ENCODE results near the gene KDM4C. TPM values are rescaled to one million over a fixed set of nuclear protein-coding genes. Genes with fewer than 3 reads are reported as not detected.
A peak's percentile ranks its signal among the peaks of the same experiment; 100 is the strongest.
"Not testable (repeated sequence)": the region's sequence is repeated elsewhere in the genome, so short reads cannot be mapped to it uniquely, and the experiment has no call there.

KDM4C gene
- polyA plus RNA-seq, 4 donors: 12.6 to 27.3 (median 18.9) TPM

DNA sequence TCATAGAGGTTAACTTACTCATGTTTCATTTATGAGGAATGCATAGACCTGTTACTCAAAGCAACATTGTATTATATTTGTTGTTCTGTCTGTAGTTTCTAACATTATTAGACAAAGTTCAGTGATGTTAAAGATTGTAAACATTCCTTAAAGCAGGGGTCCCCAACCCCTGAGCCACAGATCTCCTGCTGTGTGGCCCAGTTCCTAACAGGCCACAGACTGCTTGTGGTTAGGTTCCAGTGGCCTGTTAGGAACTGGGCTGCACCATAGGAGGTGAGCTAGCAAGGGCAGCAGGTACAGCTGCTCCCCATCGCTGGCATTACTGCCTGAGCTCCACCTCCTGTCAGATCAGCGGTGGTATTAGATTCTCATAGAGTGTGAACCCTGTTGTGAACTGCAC is 181.1 kb downstream of the KDM4C start:
- no peak for DNase-seq
- H3K4me1 ChIP-seq (ENCODE audit: control insufficient read depth in 3 of 3, insufficient read depth in 2 of 3, low read depth in 1 of 3, low read length in 2 of 3): no peaks in the 10 kb centered on the region
- peaks cover 0 to 13% (median 0%) of the 10 kb centered on the region in 3 donors for H3K36me3 ChIP-seq (ENCODE audit: control insufficient read depth in 3 of 3, insufficient read depth in 2 of 3, low read depth in 1 of 3, low read length in 3 of 3)
- no peak overlapping the region for H3K4me3 ChIP-seq (ENCODE audit: low read depth in 1 of 3, low read length in 3 of 3)
- H3K9me3 ChIP-seq (ENCODE audit: control insufficient read depth in 2 of 2, insufficient read depth in 1 of 2, low read depth in 1 of 2, low read length in 1 of 2): peaks cover 0 to 4% of the 10 kb centered on the region in 2 donors
- WGBS, 3 donors: 96 to 100% (median 97%) methylated on average over 2 of the region's 2 CpGs
- no peak overlapping the region for H3K27ac ChIP-seq (ENCODE audit: low read depth in 1 of 3, low read length in 2 of 3)
- FAIRE-seq: no peak
- H3K27me3 ChIP-seq (ENCODE audit: control insufficient read depth in 3 of 3, insufficient read depth in 3 of 3, low read length in 3 of 3): no peaks in the 10 kb centered on the region

DNA sequence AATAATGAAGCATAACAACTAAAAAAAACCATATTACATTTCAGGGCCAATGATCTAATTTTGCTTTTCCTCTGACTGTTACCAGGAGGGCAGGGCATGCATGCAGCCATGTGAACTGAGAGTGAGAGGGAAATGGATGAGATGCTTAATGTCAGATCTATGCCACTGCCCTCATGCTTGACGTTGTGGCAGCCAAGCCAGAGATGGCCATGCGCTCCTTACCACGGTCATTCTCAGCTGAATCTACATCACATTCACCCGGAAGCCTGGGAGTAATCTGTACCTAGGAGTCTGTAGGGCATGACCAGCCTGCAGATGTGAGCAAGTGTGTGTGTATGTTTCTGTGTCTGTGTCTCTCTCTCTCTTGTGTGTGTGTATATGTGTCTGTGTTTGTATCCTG is 183.7 kb downstream of the KDM4C start:
- DNase-seq: no peak
- Histone ChIP-seq H3K9me3 (ENCODE audit: control insufficient read depth in 2 of 2, insufficient read depth in 1 of 2, low read depth in 1 of 2, low read length in 1 of 2) (peaks cover 0 to 4% of the 10 kb centered on the region in 2 donors), H3K4me3 (ENCODE audit: low read depth in 1 of 3, low read length in 3 of 3) (no peak overlapping the region), H3K36me3 (ENCODE audit: control insufficient read depth in 3 of 3, insufficient read depth in 2 of 3, low read depth in 1 of 3, low read length in 3 of 3) (peaks cover 0 to 11% (median 0%) of the 10 kb centered on the region in 3 donors), H3K4me1 (ENCODE audit: control insufficient read depth in 3 of 3, insufficient read depth in 2 of 3, low read depth in 1 of 3, low read length in 2 of 3) (no peaks in the 10 kb centered on the region), H3K27me3 (ENCODE audit: control insufficient read depth in 3 of 3, insufficient read depth in 3 of 3, low read length in 3 of 3) (no peaks in the 10 kb centered on the region), H3K27ac (ENCODE audit: low read depth in 1 of 3, low read length in 2 of 3) (no peak overlapping the region)
- WGBS, 3 donors: 81 to 88% (median 86%) methylated on average over 4 of the region's 4 CpGs
- FAIRE-seq: no peak

DNA sequence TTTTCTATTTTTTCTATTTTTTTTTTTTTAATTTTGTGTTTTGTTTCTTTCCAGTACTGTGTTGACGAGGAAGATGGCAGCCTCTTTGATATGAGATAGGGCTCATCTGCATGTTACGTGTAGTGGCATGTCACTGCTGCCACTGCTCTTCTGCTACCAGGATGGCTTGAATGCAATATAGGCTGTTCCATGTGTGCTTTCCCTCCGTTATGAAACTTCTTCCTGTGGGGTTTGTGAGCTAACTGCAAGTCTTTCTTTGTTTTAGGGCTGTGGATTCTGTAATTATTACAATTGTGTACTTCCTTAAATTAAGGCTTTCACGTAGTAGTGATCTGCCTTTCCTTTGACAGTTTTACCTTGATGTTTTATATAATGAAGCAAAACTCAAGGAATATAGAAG is 184.6 kb downstream of the KDM4C start:
- Histone ChIP-seq H3K36me3 (ENCODE audit: control insufficient read depth in 3 of 3, insufficient read depth in 2 of 3, low read depth in 1 of 3, low read length in 3 of 3) (peaks cover 0 to 11% (median 0%) of the 10 kb centered on the region in 3 donors), H3K9me3 (ENCODE audit: control insufficient read depth in 2 of 2, insufficient read depth in 1 of 2, low read depth in 1 of 2, low read length in 1 of 2) (peaks cover 0 to 4% of the 10 kb centered on the region in 2 donors), H3K27ac (ENCODE audit: low read depth in 1 of 3, low read length in 2 of 3) (no peak overlapping the region), H3K27me3 (ENCODE audit: control insufficient read depth in 3 of 3, insufficient read depth in 3 of 3, low read length in 3 of 3) (no peaks in the 10 kb centered on the region), H3K4me3 (ENCODE audit: low read depth in 1 of 3, low read length in 3 of 3) (no peak overlapping the region), H3K4me1 (ENCODE audit: control insufficient read depth in 3 of 3, insufficient read depth in 2 of 3, low read depth in 1 of 3, low read length in 2 of 3) (no peaks in the 10 kb centered on the region)
- no peak for DNase-seq
- WGBS, 3 donors: 86 to 95% (median 90%) methylated on average over 4 of the region's 4 CpGs
- FAIRE-seq: no peak

DNA sequence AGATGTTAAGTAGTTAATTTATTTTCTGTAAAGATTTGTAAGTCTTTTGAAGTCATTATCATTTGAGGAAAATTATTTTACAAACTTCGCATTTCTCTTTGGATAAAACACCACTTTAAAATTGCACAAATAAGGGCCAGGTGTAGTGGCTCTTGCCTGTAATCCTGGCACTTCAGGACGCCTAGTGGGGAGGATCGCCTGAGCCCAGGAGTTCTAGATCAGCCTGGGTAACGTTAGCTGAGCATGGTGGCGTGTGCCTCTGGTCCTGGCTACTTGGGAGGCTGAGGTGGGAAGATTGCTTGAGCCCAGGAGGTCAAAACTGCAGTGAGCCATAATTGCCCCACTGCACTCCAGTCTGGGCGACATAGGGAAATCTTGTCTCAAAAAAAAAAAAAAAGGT is 185.5 kb downstream of the KDM4C start:
- no peak for FAIRE-seq
- H3K27me3 ChIP-seq (ENCODE audit: control insufficient read depth in 3 of 3, insufficient read depth in 3 of 3, low read length in 3 of 3): no peaks in the 10 kb centered on the region
- 92 to 93% (median 93%) methylated on average over 6 of the region's 6 CpGs for WGBS, 3 donors

DNA sequence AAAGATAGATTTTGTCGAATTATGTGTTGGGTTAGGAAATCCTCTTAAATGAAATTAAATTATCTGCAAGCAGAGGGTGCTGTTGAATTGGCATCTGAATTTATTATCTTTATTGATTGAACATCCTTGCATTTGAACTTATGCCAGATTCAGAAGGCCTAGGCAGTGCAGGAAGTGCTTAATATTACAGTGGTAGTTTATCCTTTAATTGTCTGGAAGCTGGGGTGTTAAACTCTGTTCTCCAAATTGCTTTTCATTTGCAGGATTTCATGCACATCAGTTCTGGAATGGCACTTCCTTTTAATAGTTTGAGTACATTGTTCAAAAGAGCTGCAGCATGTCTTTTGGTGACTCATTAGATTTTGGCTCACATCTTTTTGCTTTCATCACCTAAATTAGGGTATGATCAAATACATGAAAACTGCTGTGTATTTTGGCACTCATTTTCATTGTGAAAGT is 186.3 kb downstream of the KDM4C start:
- H3K4me1 ChIP-seq (ENCODE audit: control insufficient read depth in 3 of 3, insufficient read depth in 2 of 3, low read depth in 1 of 3, low read length in 2 of 3): no peaks in the 10 kb centered on the region
- FAIRE-seq (no peak), DNase-seq (peak in 1 of 2 donors; percentile 39)
- H3K9me3 ChIP-seq (ENCODE audit: control insufficient read depth in 2 of 2, insufficient read depth in 1 of 2, low read depth in 1 of 2, low read length in 1 of 2): peaks cover 0 to under 1% of the 10 kb centered on the region in 2 donors
- no peaks in the 10 kb centered on the region for H3K27me3 ChIP-seq (ENCODE audit: control insufficient read depth in 3 of 3, insufficient read depth in 3 of 3, low read length in 3 of 3)
- no peak overlapping the region for H3K27ac ChIP-seq (ENCODE audit: low read depth in 1 of 3, low read length in 2 of 3)
- 20 to 63% (median 46%) methylated on average over 1 of the region's 1 CpG for WGBS, 3 donors
- peaks cover 0 to 7% (median 0%) of the 10 kb centered on the region in 3 donors for H3K36me3 ChIP-seq (ENCODE audit: control insufficient read depth in 3 of 3, insufficient read depth in 2 of 3, low read depth in 1 of 3, low read length in 3 of 3)
- H3K4me3 ChIP-seq (ENCODE audit: low read depth in 1 of 3, low read length in 3 of 3): no peak overlapping the region

More for the DNA sequence above, 185.5 kb downstream of the KDM4C start:
- H3K4me3 ChIP-seq (ENCODE audit: low read depth in 1 of 3, low read length in 3 of 3): no peak overlapping the region
- peaks cover 0 to 11% (median 0%) of the 10 kb centered on the region in 3 donors for H3K36me3 ChIP-seq (ENCODE audit: control insufficient read depth in 3 of 3, insufficient read depth in 2 of 3, low read depth in 1 of 3, low read length in 3 of 3)
- no peak overlapping the region for H3K27ac ChIP-seq (ENCODE audit: low read depth in 1 of 3, low read length in 2 of 3)
- H3K4me1 ChIP-seq (ENCODE audit: control insufficient read depth in 3 of 3, insufficient read depth in 2 of 3, low read depth in 1 of 3, low read length in 2 of 3): no peaks in the 10 kb centered on the region
- peaks cover 0 to 4% of the 10 kb centered on the region in 2 donors for H3K9me3 ChIP-seq (ENCODE audit: control insufficient read depth in 2 of 2, insufficient read depth in 1 of 2, low read depth in 1 of 2, low read length in 1 of 2)
- no peak for DNase-seq

DNA sequence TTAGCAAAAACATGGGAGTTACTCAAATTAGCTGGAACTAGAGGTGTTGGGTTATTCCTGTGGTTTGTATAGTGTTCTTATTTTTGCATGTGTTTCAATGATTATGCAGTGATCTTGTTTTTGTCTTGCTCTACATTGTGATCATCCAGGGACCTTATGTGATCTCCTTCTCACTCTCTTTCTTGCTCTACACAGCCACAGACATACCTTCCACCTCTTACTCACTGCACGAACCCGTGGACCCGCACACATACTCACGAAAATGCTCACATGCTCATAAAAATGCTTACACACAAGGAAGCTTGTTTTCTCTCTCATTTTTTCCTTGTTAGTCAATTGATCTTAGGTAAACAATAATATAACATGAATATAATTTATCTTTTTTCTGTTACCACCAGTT is 187.1 kb downstream of the KDM4C start:
- FAIRE-seq: no peak
- no peaks in the 10 kb centered on the region for H3K4me1 ChIP-seq (ENCODE audit: control insufficient read depth in 3 of 3, insufficient read depth in 2 of 3, low read depth in 1 of 3, low read length in 2 of 3)
- no peak for DNase-seq
- no peak overlapping the region for H3K27ac ChIP-seq (ENCODE audit: low read depth in 1 of 3, low read length in 2 of 3)
- H3K9me3 ChIP-seq (ENCODE audit: control insufficient read depth in 2 of 2, insufficient read depth in 1 of 2, low read depth in 1 of 2, low read length in 1 of 2): no peaks in the 10 kb centered on the region
- H3K36me3 ChIP-seq (ENCODE audit: control insufficient read depth in 3 of 3, insufficient read depth in 2 of 3, low read depth in 1 of 3, low read length in 3 of 3): peaks cover 0 to 6% (median 0%) of the 10 kb centered on the region in 3 donors
- no peaks in the 10 kb centered on the region for H3K27me3 ChIP-seq (ENCODE audit: control insufficient read depth in 3 of 3, insufficient read depth in 3 of 3, low read length in 3 of 3)
- 85 to 94% (median 90%) methylated on average over 4 of the region's 4 CpGs for WGBS, 3 donors
- H3K4me3 ChIP-seq (ENCODE audit: low read depth in 1 of 3, low read length in 3 of 3): no peak overlapping the region

DNA sequence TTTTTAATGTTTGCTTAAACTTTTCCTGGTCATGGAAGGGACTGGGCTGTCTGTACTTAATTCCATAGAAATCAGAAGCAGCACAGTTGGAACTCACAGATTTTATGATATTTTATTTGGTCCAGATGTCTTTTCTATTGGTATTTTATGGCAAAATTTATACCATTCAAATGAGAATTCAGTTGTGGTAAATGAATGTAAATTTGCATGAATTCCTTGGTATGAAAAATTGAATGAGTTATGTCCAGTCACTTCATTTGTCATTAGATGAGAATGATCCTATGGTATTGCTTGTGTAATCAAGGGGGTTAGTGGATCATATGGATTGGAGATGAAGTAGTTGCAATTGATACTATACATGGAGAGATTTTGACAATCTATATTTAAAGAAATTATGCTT is 188.0 kb downstream of the KDM4C start:
- Histone ChIP-seq H3K9me3 (ENCODE audit: control insufficient read depth in 2 of 2, insufficient read depth in 1 of 2, low read depth in 1 of 2, low read length in 1 of 2) (no peaks in the 10 kb centered on the region), H3K27me3 (ENCODE audit: control insufficient read depth in 3 of 3, insufficient read depth in 3 of 3, low read length in 3 of 3) (no peaks in the 10 kb centered on the region), H3K4me3 (ENCODE audit: low read depth in 1 of 3, low read length in 3 of 3) (no peak overlapping the region), H3K27ac (ENCODE audit: low read depth in 1 of 3, low read length in 2 of 3) (no peak overlapping the region), H3K4me1 (ENCODE audit: control insufficient read depth in 3 of 3, insufficient read depth in 2 of 3, low read depth in 1 of 3, low read length in 2 of 3) (no peaks in the 10 kb centered on the region), H3K36me3 (ENCODE audit: control insufficient read depth in 3 of 3, insufficient read depth in 2 of 3, low read depth in 1 of 3, low read length in 3 of 3) (peaks cover 0 to 6% (median 0%) of the 10 kb centered on the region in 3 donors)
- DNase-seq (no peak), FAIRE-seq (no peak)

DNA sequence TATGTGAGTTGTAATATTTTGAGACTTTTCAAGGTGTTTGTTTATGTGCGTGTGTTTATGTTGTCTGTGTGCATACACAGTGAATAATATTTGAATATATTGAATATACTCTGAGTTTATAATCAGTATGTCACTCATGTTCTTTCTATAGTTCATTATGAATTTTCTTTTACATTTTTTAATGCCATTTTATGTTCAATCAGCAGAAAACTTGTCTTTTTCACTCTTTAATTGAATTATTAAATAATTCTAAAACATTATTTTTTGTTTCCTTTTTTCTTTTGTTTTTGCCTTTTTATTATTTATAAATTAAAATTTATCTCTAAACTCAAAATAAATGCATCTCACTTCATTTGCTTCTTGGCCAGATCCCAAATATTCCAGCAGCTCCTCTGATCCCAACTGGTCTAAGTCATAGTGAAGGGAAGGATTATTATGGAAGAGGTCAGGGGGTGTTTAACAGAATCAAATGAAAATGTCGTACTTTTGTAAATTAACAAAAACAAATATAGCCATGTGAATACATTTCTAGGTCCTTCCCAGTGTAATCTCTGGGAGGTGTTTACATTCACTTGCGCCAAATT is 188.9 kb downstream of the KDM4C start:
- WGBS, 3 donors: 87 to 92% (median 91%) methylated on average over 3 of the region's 3 CpGs
- Histone ChIP-seq H3K9me3 (ENCODE audit: control insufficient read depth in 2 of 2, insufficient read depth in 1 of 2, low read depth in 1 of 2, low read length in 1 of 2) (no peaks in the 10 kb centered on the region), H3K36me3 (ENCODE audit: control insufficient read depth in 3 of 3, insufficient read depth in 2 of 3, low read depth in 1 of 3, low read length in 3 of 3) (peaks cover 0 to 6% (median 0%) of the 10 kb centered on the region in 3 donors), H3K4me1 (ENCODE audit: control insufficient read depth in 3 of 3, insufficient read depth in 2 of 3, low read depth in 1 of 3, low read length in 2 of 3) (no peaks in the 10 kb centered on the region), H3K27me3 (ENCODE audit: control insufficient read depth in 3 of 3, insufficient read depth in 3 of 3, low read length in 3 of 3) (no peaks in the 10 kb centered on the region), H3K27ac (ENCODE audit: low read depth in 1 of 3, low read length in 2 of 3) (no peak overlapping the region), H3K4me3 (ENCODE audit: low read depth in 1 of 3, low read length in 3 of 3) (no peak overlapping the region)
- DNase-seq (no peak), FAIRE-seq (peak; percentile 70)

DNA sequence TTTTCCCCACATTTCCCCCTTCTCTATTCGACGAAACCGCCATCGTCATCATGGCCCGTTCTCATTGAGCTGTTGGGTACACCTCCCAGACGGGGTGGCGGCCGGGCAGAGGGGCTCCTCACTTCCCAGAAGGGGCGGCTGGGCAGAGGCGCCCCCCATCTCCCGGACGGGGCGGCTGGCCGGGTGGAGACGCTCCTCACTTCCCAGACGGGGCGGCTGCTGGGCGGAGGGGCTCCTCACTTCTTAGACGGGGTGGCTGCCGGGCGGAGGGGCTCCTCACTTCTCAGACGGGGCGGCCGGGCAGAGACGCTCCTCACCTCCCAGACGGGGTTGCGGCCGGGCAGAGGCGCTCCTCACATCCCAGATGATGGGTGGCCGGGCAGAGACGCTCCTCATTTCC is 191.1 kb downstream of the KDM4C start:
- DNase-seq: not testable (repeated sequence)
- 95 to 99% (median 96%) methylated on average over 23 to 31 of the region's 31 CpGs for WGBS, 3 donors

More for the DNA sequence above, 191.1 kb downstream of the KDM4C start:
- not testable (repeated sequence) for H3K4me1 ChIP-seq (ENCODE audit: control insufficient read depth in 3 of 3, insufficient read depth in 2 of 3, low read depth in 1 of 3, low read length in 2 of 3); H3K36me3 ChIP-seq (ENCODE audit: control insufficient read depth in 3 of 3, insufficient read depth in 2 of 3, low read depth in 1 of 3, low read length in 3 of 3); H3K27me3 ChIP-seq (ENCODE audit: control insufficient read depth in 3 of 3, insufficient read depth in 3 of 3, low read length in 3 of 3); FAIRE-seq; H3K9me3 ChIP-seq (ENCODE audit: control insufficient read depth in 2 of 2, insufficient read depth in 1 of 2, low read depth in 1 of 2, low read length in 1 of 2); H3K4me3 ChIP-seq (ENCODE audit: low read depth in 1 of 3, low read length in 3 of 3); H3K27ac ChIP-seq (ENCODE audit: low read depth in 1 of 3, low read length in 2 of 3)
